Endothelial cell of umbilical vein (primary cell): ENCODE data around the gene NAV2.

Source experiments
- EZH2 ChIP-seq: IDR thresholded peaks from 2 replicates; pipeline ENCODE4 v1.6.1; 2012; ENCODE audit warnings: borderline replicate concordance, low read depth, mild to moderate bottlenecking, moderate library complexity, low read length, inconsistent platforms; ENCODE audit not compliant: severe bottlenecking
- FOS ChIP-seq: IDR thresholded peaks from 2 replicates; pipeline ENCODE4 v1.6.1; 2011; ENCODE audit warnings: mild to moderate bottlenecking, low read length, moderate library complexity, borderline replicate concordance; ENCODE audit not compliant: insufficient read depth
- JUN ChIP-seq: IDR thresholded peaks from 2 replicates; pipeline ENCODE4 v1.6.1; 2011; ENCODE audit warnings: borderline replicate concordance, low read depth; ENCODE audit not compliant: insufficient read length, insufficient read depth
- POLR2A ChIP-seq: IDR thresholded peaks from 2 replicates; pipeline ENCODE4 v1.6.1; 2012; ENCODE audit warnings: low read depth, mild to moderate bottlenecking, control low read depth, low read length
- POLR2AphosphoS5 ChIP-seq: IDR thresholded peaks from 2 replicates; pipeline ENCODE4 v1.6.1; 2012; ENCODE audit warnings: low read depth, mild to moderate bottlenecking, control low read depth, low read length, moderate library complexity; ENCODE audit not compliant: insufficient read depth
- TF ChIP-seq, protein P1 (sequence below), 2 donors: IDR thresholded peaks; 1 replicate in 1 of 2; 2 replicates in 1 of 2; pipeline ENCODE4 v1.5.1; 2011; ENCODE audit warnings: low read length in 2 of 2, mild to moderate bottlenecking in 2 of 2, moderate library complexity in 2 of 2, control low read depth in 1 of 2, inconsistent platforms in 1 of 2, low read depth in 1 of 2; ENCODE audit not compliant: insufficient read depth in 1 of 2; ENCODE audit errors: extremely low read depth in 1 of 2
- TF ChIP-seq, protein P2 (sequence below): IDR thresholded peaks from 2 replicates; pipeline ENCODE4 v1.6.1; 2011; ENCODE audit not compliant: insufficient read depth, insufficient read length

DNA sequence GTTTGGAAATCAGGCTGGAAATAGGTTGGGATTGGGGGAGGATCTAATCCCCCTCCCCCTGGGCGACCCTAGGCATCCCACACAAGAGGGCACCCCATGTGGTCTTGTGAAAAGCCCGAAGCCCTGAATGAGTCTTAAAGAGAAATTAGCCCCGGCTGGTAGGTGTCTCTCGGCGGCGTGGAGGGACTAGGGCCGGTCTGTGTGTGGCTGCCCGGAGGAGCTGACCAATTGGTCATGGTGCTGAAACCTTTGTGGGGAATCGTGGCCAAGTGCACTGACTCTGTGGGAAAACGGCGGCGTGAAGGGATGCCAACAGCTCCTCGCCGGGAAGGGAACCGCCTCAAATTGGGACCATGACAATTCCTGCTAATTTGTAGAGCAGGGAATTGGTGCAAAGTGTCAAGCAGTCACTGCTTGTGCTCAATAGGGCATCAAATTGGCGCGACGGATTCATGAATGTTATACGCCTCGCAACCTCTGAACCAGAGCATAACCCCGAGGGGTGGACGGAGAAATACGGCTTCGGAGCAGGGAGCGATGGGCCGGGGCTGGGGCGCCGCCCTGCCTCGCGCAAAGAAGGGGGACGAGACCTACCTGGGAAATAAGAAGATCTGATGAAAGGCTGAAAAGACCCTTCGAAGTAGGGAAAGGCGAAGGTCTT is 446.1 kb downstream of the NAV2 start:
- TF ChIP-seq, protein P1, sequence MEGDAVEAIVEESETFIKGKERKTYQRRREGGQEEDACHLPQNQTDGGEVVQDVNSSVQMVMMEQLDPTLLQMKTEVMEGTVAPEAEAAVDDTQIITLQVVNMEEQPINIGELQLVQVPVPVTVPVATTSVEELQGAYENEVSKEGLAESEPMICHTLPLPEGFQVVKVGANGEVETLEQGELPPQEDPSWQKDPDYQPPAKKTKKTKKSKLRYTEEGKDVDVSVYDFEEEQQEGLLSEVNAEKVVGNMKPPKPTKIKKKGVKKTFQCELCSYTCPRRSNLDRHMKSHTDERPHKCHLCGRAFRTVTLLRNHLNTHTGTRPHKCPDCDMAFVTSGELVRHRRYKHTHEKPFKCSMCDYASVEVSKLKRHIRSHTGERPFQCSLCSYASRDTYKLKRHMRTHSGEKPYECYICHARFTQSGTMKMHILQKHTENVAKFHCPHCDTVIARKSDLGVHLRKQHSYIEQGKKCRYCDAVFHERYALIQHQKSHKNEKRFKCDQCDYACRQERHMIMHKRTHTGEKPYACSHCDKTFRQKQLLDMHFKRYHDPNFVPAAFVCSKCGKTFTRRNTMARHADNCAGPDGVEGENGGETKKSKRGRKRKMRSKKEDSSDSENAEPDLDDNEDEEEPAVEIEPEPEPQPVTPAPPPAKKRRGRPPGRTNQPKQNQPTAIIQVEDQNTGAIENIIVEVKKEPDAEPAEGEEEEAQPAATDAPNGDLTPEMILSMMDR (IDR thresholded peaks at IDR 0.05; ENCODE audit: extremely low read depth in 1 of 2, insufficient read depth in 1 of 2, low read depth in 1 of 2, low read length in 2 of 2) = no peak
- TF ChIP-seq POLR2A (no peak), FOS (no peak), EZH2 (peak; percentile 64), POLR2AphosphoS5 (no peak), JUN (no peak)
- TF ChIP-seq, protein P2, sequence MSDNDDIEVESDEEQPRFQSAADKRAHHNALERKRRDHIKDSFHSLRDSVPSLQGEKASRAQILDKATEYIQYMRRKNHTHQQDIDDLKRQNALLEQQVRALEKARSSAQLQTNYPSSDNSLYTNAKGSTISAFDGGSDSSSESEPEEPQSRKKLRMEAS = no peak
